GM21737 (cell line): Measurements from ENCODE around the gene HSPA8.

ENCODE experiments used
- ATAC-seq: cut with Tn5 transposase; IDR thresholded peaks from one replicate; pipeline ENCODE4 v1.9.1; 2021; ENCODE audit warnings: mild to moderate bottlenecking, moderate library complexity; ENCODE audit not compliant: unreplicated experiment

Gene HSPA8

DNA sequence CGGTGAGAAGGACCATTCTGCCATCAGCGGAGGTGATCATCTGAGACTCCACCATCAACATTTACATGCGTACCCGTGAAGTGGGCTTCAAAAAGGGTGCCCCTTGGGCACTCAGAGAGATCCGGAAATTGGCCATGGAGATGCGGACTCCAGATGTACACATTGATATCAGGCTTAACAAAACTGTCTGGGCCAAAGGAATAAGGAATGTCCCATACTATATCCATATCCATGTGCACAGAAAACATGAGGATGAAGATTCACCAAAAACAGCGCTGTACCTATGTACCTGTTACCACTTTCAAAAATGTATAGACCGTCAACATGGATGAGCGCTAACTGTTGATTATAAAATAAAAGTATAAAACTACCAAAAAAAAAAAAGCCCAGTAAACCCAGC lies 10.8 kb downstream of the HSPA8 start:
- no peak for ATAC-seq

- ATAC-seq: no peak
Observed at GRCh38 chr11:123047947-123048293, 14.0 kb downstream of the HSPA8 start.

- no peak for ATAC-seq
Observed at GRCh38 chr11:123047266-123047946, 14.5 kb downstream of the HSPA8 start.

DNA sequence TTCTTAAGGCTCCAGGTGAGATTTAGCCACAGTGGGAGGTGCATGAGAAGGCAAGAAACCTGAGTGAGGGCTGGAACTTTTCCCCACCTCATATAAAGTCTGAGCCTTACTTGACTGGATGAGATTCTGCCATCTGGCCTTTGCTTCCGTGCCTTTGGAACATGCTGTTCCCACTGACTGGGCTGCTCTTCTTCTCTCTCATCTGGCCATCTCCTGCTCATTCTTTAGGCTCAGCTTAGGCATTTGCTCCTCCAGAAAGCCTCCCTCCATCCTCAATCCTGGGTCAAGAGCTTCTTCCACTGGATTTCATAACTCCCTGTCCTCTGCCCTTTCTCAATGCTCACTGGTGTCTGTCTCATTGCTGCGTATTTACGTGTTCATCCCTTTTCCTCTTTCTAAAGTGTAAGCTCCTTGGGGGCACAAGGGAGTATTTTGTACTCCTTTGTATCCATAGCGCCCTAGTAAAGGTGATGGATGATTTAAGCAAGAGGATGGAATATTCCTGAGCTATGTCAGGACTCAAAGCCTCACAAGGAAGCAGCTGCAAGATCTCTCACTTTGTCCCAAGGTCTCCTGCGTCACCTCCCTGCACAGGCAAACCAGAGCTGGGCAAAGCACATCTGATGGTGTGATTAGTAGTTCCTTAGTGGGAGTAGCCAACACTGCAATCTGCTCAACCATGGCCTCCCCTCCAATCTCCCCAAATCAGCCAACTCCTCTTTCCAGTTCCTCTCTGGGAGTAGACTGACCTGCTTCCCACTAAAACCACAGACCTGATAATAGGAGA lies 15.3 kb downstream of the HSPA8 start:
- no peak for ATAC-seq

- ATAC-seq: no peak
Observed at GRCh38 chr11:123045101-123045500, 16.8 kb downstream of the HSPA8 start.

- ATAC-seq: no peak
Observed at GRCh38 chr11:123041185-123041584, 20.8 kb downstream of the HSPA8 start.

- no peak for ATAC-seq
Observed at GRCh38 chr11:123040111-123040432, 21.9 kb downstream of the HSPA8 start.

DNA sequence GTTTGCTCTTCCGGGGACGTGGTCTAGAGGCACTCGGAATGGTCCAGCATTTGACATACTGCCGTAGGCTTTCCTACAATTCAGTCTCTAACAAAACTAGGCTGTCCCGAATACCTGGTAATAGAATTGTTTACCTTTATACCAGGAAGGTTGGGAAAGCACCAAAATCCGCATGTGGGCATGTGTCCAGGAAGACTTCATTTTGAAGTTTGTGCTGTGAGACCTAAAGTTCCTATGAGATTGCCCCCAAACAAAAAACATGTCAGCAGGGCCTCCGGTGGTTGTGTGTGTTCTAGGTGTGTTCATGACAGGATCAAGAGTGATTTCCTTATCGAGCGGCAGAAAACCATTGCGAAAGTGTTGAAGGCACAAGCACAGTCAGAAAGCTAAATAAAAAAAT lies 26.1 kb downstream of the HSPA8 start:
- no peak for ATAC-seq

DNA sequence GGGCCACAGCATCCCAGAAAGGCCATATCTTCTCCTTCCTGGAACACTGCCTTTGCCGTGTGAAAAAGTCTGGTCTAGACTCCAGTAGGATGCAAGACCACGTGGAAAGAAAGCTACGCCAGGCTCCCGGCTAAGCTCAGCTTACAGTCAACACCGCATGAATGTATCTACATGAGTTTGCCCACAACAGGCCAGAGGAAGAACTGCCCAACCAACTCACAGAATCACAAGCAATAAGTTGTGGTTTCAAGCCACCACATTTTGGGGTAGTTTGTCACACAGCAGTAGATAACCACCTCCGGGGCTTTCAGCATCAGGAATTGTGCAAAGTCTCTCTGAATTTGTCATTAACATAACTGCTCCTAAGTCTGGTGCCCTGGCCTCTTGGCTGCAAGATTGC lies 27.3 kb downstream of the HSPA8 start:
- no peak for ATAC-seq

DNA sequence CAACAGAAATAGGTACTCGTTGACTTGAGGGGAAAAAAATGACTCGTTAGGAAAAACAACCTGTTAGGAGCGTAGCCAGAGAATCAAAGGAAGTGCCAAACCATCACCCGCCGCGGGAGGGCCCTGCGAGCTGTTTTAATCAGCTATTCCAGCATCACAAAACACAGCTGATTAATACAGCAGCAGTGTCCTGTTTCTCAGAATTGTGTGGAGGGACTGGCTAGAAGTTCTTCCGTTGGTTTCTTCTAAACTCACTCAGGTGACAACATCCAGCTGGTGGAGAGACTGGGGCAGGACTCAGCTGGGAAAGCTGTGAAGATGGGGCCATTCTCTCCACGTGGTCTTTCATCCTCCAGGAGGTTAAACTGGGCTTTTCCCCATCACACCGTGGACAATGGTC lies 28.0 kb downstream of the HSPA8 start:
- ATAC-seq: no peak

DNA sequence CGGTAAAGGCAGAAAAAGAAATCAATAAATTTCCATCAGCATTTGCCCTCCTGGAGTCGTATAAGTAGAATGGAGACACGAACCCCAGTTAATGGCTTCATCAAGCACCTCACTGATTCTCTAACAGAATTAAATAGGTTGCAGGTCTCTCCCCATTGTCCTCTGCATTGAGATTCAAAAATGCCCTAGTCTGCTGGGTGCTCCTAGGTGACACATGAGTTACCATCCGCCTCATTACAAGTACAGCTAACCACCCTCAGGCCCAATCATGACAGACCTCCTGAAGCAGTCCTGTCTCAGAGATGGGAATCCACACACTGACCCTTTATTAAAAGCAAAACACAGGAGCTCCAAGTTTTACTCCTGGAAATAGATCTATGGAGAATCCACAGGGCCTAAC lies 31.4 kb downstream of the HSPA8 start:
- ATAC-seq: no peak

GRCh38 chr11:123020968-123021367 lies 41.0 kb downstream of the HSPA8 start:
- no peak for ATAC-seq

GRCh38 chr11:123018702-123019101 lies 43.2 kb downstream of the HSPA8 start:
- no peak for ATAC-seq

DNA sequence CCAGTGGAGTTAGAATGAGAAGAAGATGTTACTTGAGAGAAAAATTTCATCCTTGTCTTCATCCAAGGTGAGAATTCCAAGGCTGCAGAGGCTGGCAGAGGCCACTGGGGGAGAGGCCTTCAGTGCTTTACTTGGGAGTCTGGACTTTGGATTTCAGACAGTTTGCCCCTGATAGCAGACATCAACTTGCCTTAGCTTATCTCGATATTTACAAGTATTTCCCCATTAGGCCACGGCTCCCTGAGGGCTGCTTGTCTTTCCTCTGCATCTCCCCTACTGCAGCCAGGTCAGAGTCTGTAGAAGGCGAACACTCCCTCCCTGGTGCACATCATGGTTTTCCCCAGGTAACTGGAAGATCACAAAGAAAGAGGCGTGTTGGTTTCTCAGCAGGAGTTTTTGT lies 50.4 kb downstream of the HSPA8 start:
- ATAC-seq: no peak
